HL-60 (cell line): ENCODE measurements around the gene KRT9.

Experiments
- DNase-seq, 2 experiments: peaks; one replicate each; pipeline ENCODE4 v3.0.0-alpha.2; 2010 to 2020; ENCODE audit warnings: low read depth in 1 of 2, low spot score in 1 of 2
- H3K27ac ChIP-seq: fragments of 250-450 bp; sonication (Bioruptor Pico); replicated peaks from 2 replicates; pipeline ENCODE4 v1.5.1; 2020; ENCODE audit warnings: mild to moderate bottlenecking, moderate library complexity
- H3K27me3 ChIP-seq: fragments of 250-450 bp; sonication (Bioruptor Pico); 2 replicates; pipeline ENCODE4 v1.5.1; 2021; ENCODE audit warnings: mild to moderate bottlenecking, moderate library complexity; ENCODE audit not compliant: insufficient read depth, poor library complexity, severe bottlenecking
- H3K4me3 ChIP-seq: replicated peaks from 2 replicates; pipeline ENCODE4 v1.5.1; 2011; ENCODE audit warnings: mild to moderate bottlenecking, control low read depth, low read length; ENCODE audit not compliant: insufficient read depth
- CTCF ChIP-seq: IDR thresholded peaks from one replicate; pipeline ENCODE4 v1.5.1; 2011; ENCODE audit warnings: low read length, control low read depth, inconsistent platforms; ENCODE audit not compliant: insufficient read depth
- GABPA ChIP-seq: IDR thresholded peaks from 2 replicates; pipeline ENCODE4 v1.6.1; 2012; ENCODE audit warnings: low read depth
- POLR2AphosphoS5 ChIP-seq: IDR thresholded peaks from 2 replicates; pipeline ENCODE4 v1.6.1; 2012; ENCODE audit warnings: low read depth
- REST ChIP-seq: IDR thresholded peaks from 2 replicates; pipeline ENCODE4 v1.6.1; 2012; ENCODE audit warnings: low read depth; ENCODE audit not compliant: insufficient replicate concordance
- SPI1 ChIP-seq: IDR thresholded peaks from 2 replicates; pipeline ENCODE4 v1.6.1; 2012; ENCODE audit warnings: low read depth, mild to moderate bottlenecking, borderline replicate concordance

Gene KRT9

GRCh38 chr17:41531993-41532392 lies 39.9 kb downstream of the KRT9 start:
- H3K27ac ChIP-seq, result no peak overlapping the region
- H3K27me3 ChIP-seq, result peaks cover 31% of the 10 kb centered on the region
- no peak for TF ChIP-seq REST
- TF ChIP-seq POLR2AphosphoS5, result no peak
- no peak for TF ChIP-seq SPI1
- no peak for TF ChIP-seq GABPA
- no peak for TF ChIP-seq CTCF
- no peak overlapping the region for H3K4me3 ChIP-seq
- DNase-seq, result no peak

GRCh38 chr17:41530062-41531048 lies 41.5 kb downstream of the KRT9 start:
- Histone ChIP-seq H3K4me3 (no peak overlapping the region), H3K27me3 (peaks cover 34% of the 10 kb centered on the region), H3K27ac (no peak overlapping the region)
- no peak for DNase-seq
- no peak for TF ChIP-seq CTCF
- no peak for TF ChIP-seq REST
- no peak for TF ChIP-seq GABPA
- no peak for TF ChIP-seq POLR2AphosphoS5
- TF ChIP-seq SPI1, result no peak

GRCh38 chr17:41529491-41529915 lies 42.4 kb downstream of the KRT9 start:
- no peak overlapping the region for H3K27ac ChIP-seq
- no peak overlapping the region for H3K4me3 ChIP-seq
- DNase-seq, result no peak
- H3K27me3 ChIP-seq, result peaks cover 34% of the 10 kb centered on the region
- TF ChIP-seq CTCF (no peak), SPI1 (no peak), POLR2AphosphoS5 (no peak), REST (no peak), GABPA (no peak)
